ENCODE measurements around the gene PEX11B. TPM values are rescaled to one million over a fixed set of nuclear protein-coding genes. Genes with fewer than 3 reads are reported as not detected.
"Not testable (repeated sequence)": the region's sequence is repeated elsewhere in the genome, so short reads cannot be mapped to it uniquely, and the experiment has no call there.

The PEX11B gene
- polyA plus RNA-seq, 1 of the 3 experiments (the other 2 are of a cell fraction): 26.1 TPM

- ChIA-PET CTCF (interaction anchor here (1.0 kb wide), 2 partner anchors 9 to 24 kb away, joined by 3 to 4 read pairs; partner anchors contain the start of gene RBM8A), POLR2A (interaction anchor here (0.6 kb wide), 1 partner anchor 105 kb away, joined by 4 read pairs; no protein-coding TSS in a partner anchor)
- no peak overlapping the region for H3K4me2 ChIP-seq
- H3K4me1 ChIP-seq (ENCODE audit: control insufficient read depth in 1 of 2, insufficient read depth in 2 of 2, low read depth in 1 of 2, low read length in 1 of 2): no peaks in the 10 kb centered on the region
- peaks cover 6% of the 10 kb centered on the region for H3F3A ChIP-seq (replicated peaks; ENCODE audit: insufficient read depth)
- TF ChIP-seq NFIC (IDR thresholded peaks at IDR 0.05; ENCODE audit: borderline replicate concordance) (no peak), REST (IDR thresholded peaks at IDR 0.05; ENCODE audit: low read depth, low read length) (no peak)
- no peaks in the 10 kb centered on the region for H3K9me2 ChIP-seq
- no peaks in the 10 kb centered on the region for H3K79me2 ChIP-seq (ENCODE audit: insufficient read depth)
- H3K4me3 ChIP-seq (ENCODE audit: low read depth in 2 of 2, low read length in 1 of 2): no peak overlapping the region
- peaks cover 13 to 31% of the 10 kb centered on the region in 2 experiments for H3K36me3 ChIP-seq (replicated peaks in 1 of 2; ENCODE audit: control insufficient read depth in 1 of 2, insufficient read depth in 2 of 2, low read length in 1 of 2)
- no peak for DNase-seq
- WGBS (ENCODE audit: low lambda C conversion rate): 88% methylated on average over 8 of the region's 8 CpGs
- H3K9ac ChIP-seq: no peak overlapping the region
- H3K9me3 ChIP-seq: no peaks in the 10 kb centered on the region
- H3K27me3 ChIP-seq (ENCODE audit: insufficient read depth): no peaks in the 10 kb centered on the region
- H2AFZ ChIP-seq (ENCODE audit: low read depth): no peak overlapping the region
- no peaks in the 10 kb centered on the region for H4K20me1 ChIP-seq (ENCODE audit: insufficient read depth)
- H3K27ac ChIP-seq (ENCODE audit: low read depth in 2 of 2, low read length in 1 of 2): no peak overlapping the region
Measured at GRCh38 chr1:145936247-145936646, 17.7 kb upstream of the PEX11B start.

GRCh38 chr1:145935708-145936107, 17.2 kb upstream of the PEX11B start:
- POLR2A ChIA-PET: no interaction called here
- no peak for TF ChIP-seq MEF2A (IDR thresholded peaks at IDR 0.05; ENCODE audit: borderline replicate concordance, low read depth)
- no peak for TF ChIP-seq SIN3A (IDR thresholded peaks at IDR 0.05; ENCODE audit: borderline replicate concordance, low read depth, low read length)
- no peak for TF ChIP-seq EZH2phosphoT487 (IDR thresholded peaks at IDR 0.05; ENCODE audit: borderline replicate concordance, low read depth)
- TF ChIP-seq FOXJ3 (CRISPR knock-in tag; IDR thresholded peaks at IDR 0.05): no peak
- TF ChIP-seq GABPA (IDR thresholded peaks at IDR 0.05; ENCODE audit: low read depth): no peak

GRCh38 chr1:145932522-145933009, 14.0 kb upstream of the PEX11B start:
- H3K9me2 ChIP-seq; H3K4me1 ChIP-seq (ENCODE audit: control insufficient read depth in 1 of 2, insufficient read depth in 2 of 2, low read depth in 1 of 2, low read length in 1 of 2); H3K4me3 ChIP-seq (ENCODE audit: low read depth in 2 of 2, low read length in 1 of 2); H2AFZ ChIP-seq (ENCODE audit: low read depth); H3K9ac ChIP-seq; H3K4me2 ChIP-seq; POLR2A ChIA-PET; CTCF ChIA-PET; H4K20me1 ChIP-seq (ENCODE audit: insufficient read depth); H3K79me2 ChIP-seq (ENCODE audit: insufficient read depth); DNase-seq; H3K9me3 ChIP-seq; H3K27ac ChIP-seq (ENCODE audit: low read depth in 2 of 2, low read length in 1 of 2); H3K27me3 ChIP-seq (ENCODE audit: insufficient read depth): not testable (repeated sequence)
- 95% methylated on average over 8 of the region's 9 CpGs for WGBS (ENCODE audit: low lambda C conversion rate)
- Histone ChIP-seq H3F3A (replicated peaks; ENCODE audit: insufficient read depth) (peaks cover 34% of the 10 kb centered on the region), H3K36me3 (replicated peaks in 1 of 2; ENCODE audit: control insufficient read depth in 1 of 2, insufficient read depth in 2 of 2, low read length in 1 of 2) (peaks cover 16 to 31% of the 10 kb centered on the region in 2 experiments)

More at GRCh38 chr1:145935708-145936107, 17.2 kb upstream of the PEX11B start:
- Histone ChIP-seq H3F3A (replicated peaks; ENCODE audit: insufficient read depth) (peaks cover 6% of the 10 kb centered on the region), H3K27ac (ENCODE audit: low read depth in 2 of 2, low read length in 1 of 2) (no peak overlapping the region), H3K4me1 (ENCODE audit: control insufficient read depth in 1 of 2, insufficient read depth in 2 of 2, low read depth in 1 of 2, low read length in 1 of 2) (no peaks in the 10 kb centered on the region), H3K9me2 (no peaks in the 10 kb centered on the region), H3K27me3 (ENCODE audit: insufficient read depth) (no peaks in the 10 kb centered on the region), H3K79me2 (ENCODE audit: insufficient read depth) (no peaks in the 10 kb centered on the region), H3K4me2 (no peak overlapping the region), H2AFZ (ENCODE audit: low read depth) (no peak overlapping the region), H3K9ac (no peak overlapping the region), H3K4me3 (ENCODE audit: low read depth in 2 of 2, low read length in 1 of 2) (no peak overlapping the region), H3K9me3 (no peaks in the 10 kb centered on the region), H3K36me3 (replicated peaks in 1 of 2; ENCODE audit: control insufficient read depth in 1 of 2, insufficient read depth in 2 of 2, low read length in 1 of 2) (peaks cover 11 to 31% of the 10 kb centered on the region in 2 experiments), H4K20me1 (ENCODE audit: insufficient read depth) (no peaks in the 10 kb centered on the region)
- CTCF ChIA-PET: no interaction called here
- no peak for DNase-seq
